Measurements from ENCODE around the gene PDCD1.
"Not testable (repeated sequence)": the region's sequence is repeated elsewhere in the genome, so short reads cannot be mapped to it uniquely, and the experiment has no call there.

Gene PDCD1

DNA sequence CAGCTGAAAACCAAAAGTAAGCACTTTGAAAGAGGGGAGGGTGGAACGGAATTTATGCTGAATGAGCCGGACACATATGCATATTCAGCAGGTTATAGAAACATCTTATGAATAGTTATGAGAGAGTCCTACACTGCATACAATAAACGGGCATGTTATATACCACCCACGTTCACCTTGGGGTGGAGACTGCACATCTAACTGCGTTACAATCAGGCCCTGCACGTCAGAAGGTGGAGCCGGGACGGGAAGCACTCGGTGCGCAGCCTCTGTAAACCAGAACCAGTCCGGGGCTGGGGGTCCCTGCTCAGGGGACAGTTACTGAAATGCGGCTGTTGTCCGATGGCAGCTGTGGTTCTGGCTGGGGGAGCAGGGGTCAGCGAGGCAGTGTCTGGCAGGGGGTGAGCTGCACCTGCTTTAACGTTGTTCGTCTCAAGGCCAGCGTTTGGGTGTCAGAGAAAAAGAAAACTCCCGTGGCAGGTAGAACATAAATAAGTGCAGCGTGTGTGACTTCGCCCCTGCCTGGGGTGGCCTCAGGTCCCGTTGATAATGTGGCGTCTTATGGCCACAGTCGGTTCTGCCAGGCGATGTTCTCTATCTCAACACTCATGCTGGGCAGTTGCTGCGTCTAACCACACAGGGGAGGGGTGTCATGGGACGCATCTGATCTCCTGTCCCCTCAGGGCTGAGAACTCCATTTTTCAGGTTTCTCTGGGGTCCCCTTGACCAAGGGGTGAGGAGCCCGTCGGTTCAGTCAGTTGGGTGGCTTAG lies 24.8 kb downstream of the PDCD1 start:
- DNase-seq: not testable (repeated sequence)

DNA sequence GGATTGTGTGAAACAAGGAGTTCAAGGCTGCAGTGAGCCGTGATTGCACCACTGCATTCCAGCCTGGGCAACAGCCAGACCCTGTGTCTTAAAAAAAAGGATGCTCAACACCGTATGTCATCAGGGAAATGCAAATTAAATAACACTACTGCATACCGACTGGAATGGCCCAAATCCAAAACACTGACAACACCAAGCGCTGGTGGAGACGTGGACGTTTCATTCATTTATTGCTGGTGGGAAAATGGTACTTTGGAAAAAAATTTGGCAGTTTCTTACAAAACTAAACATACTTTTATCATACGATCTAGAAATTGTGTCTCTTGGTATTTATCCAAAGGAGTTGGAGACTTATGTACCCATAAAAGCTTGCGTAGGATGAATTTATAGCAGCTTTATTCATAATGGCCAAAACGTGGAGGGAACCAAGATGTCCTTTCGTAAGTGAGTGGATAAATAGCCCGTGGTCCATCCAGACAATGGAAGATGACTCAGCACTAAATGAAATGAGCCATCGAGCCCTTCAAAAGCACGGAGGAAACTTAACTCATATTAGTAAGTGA lies 25.5 kb downstream of the PDCD1 start:
- DNase-seq: no peak

DNA sequence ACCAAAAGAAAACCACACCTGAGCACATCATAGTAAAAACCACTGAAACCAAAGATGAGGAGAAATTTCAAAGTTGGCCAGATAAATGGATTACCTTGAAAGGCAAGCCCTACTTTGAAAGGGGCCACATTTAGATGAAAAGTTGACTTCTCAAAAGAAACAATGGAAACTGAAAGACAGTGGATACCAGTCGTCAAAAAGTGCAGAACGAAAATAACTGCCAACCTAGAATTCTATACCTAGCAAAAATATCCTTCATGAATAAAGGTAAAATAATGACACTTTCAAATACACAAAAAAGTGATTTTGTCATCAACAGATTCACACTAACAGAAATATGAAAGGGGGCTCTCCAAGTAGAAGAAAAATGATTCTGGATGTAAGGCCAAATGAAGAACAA lies 31.3 kb downstream of the PDCD1 start:
- no peak for DNase-seq

DNA sequence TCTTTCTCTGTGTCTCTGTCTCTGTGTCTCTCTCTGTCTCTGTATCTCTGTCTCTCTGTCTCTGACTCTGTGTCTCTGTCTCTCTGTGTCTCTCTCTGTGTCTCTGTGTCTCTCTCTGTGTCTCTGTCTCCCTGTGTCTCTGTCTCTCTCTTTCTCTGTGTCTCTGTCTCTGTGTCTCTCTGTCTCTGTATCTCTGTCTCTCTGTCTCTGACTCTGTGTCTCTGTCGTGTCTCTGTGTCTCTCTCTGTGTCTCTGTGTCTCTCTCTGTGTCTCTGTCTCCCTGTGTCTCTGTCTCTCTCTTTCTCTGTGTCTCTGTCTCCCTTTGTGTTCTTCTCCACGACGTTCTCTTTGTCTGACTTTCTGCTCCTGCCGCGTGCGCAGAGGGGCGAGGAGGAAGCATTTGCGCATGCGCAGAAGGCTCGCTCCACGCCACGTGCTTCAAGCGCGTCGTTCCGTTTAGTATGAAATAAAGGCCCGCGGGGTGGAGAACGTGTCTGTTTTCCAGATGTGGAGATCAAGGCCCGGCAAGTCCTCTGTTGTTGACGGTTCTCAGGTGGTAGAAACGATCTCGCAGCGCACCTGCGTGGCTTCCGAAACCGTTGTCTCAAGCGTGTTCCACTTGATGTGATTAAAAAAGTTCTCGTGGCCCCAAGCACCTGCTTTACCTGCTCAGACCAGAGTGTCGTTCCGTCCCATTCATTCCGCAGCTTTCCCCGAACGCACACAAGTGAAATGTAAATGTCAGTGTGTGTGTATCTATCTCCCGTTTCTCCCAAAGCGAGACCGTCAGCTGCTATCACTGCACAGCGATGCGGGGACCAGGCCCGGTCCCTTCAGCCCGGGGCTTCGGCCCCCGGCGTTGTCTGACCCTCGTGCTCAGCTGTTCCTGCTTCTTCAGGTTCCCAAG lies 34.9 kb downstream of the PDCD1 start:
- DNase-seq: peak in 1 of 4 experiments; percentile 1

DNA sequence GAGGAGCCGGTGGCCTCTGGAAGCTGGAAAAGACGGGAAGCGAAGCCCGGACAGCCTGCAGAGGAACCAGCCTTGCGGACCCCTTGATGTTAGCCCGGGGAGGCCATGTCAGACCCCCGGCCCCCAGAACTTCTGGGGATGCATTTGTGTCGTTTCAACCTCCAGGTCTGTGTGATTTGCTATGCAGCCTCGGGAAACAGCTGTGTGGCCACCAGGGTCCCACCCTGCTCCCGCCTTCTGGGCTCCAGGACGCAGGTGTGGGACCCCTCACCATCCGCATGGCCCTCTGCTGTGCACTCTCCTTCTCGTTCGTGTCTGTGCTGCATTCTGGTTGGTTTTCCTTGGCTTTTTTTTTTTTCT lies 36.5 kb downstream of the PDCD1 start:
- no peak for DNase-seq

DNA sequence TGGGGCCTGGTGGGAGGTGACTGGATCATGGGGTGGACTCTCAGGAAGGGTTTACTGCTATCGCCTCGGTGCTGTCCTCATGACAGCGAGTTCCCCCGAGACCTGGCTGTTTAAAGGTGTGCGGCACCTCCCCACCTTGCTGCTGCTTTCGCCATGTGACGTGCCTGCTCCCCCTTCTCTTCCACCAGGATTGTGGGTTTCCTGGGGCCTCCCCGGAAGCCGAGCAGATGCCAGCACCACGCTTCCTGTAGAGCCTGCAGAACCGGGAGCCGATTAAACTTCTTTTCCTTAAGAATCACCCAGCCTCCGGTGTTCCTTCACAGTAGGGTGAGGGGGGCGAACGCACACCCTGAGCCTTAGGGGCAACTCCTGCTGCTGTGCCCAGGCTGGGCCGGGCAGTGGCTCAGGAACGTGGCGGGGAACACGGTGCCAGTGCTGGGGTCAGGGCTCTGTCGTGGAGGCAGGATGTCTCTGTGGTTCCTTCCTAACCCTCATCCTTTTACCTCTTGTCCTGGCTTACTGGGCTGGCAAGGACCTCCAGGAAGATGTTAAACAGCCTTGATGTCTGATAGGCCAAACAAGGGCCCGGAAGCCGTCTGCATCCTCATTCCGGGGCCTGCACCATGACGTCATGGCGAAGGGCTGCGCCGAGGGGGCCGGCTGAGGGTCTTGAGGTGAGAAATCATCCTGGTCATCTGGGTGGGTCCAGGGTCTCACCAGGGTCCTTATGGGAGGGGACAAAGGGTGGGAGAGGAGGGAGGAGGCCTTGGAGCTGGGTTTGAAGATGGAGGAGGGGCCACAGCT lies 37.0 kb downstream of the PDCD1 start:
- no peak for DNase-seq

DNA sequence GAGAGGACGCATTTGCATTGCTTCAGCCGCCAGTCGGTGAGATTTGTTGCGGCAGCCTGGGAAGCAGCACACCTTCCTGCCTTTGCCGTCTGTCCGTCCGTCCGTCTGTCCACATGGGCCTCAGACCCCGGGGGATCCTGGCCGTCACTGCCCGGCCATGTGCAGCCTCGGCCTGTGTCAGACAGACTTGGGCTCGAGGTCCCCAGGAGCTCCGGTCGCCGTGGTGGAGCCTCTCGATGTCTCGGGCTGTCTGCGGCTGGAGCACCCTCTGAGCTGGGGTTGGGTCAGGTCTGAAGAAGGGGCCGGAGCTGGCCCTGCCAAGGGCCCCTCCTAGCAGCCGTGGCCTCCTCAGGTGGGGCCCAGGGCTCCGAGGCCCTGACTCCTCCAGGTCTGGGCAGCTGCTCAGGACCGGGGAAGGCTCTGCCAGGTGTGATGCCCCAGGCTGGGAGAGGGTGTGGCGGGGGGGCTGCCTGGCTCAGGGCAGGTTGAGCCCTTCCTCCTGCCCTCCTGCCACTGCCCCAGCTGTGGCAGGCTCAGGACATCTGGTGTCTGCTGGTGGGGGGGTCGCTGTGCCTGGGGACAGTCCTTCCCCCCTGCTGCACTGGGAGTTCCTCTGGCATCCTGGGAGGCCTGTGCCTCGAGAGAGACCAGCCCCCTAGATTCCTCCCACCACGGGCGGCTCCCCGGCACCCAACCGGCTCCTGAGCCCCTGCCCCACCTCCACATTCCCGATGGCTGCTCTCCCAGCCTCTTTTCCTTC lies 37.9 kb downstream of the PDCD1 start:
- no peak for DNase-seq

DNA sequence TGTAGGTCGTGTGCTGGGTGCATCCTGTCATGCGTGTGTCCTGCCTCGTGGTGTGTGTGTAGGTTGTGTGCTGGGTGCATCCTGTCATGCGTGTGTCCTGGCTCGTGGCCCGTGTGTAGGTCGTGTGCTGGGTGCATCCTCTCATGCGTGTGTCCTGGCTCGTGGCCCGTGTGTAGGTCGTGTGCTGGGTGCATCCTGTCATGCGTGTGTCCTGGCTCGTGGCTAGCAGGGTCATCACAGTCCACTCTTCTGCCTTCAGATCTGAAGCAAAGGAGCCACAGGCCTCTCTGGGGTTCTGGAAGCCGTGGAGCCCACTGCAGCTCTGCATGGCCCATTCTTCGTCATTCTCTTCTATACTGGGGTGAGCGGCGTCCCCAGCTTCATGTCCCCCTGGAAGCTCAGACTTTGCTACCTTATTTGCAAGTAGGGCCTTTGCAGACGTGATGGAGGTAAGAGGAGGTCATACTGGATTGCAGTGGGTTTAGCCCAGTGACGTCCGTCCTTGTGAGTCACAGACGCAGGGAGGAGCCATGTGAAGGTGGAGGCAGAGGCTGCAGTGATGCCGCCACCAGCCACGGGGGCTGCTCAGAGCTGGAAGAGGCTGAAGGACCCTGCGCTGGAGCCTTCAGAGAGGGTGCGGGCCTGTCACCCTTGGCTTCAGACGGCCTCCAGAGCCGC lies 38.6 kb downstream of the PDCD1 start:
- not testable (repeated sequence) for DNase-seq

DNA sequence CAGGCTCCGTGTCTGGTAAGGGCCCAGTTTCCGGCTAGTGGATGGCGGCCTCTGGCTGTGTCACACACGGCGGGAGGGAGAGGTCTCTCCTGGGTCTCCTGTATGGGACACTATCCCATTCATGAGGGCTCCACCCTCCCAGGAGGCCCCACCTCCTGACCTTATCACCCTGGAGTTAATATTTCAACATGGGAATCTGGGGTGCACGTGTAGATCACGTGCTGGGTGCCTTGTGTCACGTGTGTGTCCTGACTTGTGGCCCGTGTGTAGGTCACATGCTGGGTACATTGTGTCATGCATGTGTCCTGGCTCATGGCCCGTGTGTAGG lies 39.8 kb downstream of the PDCD1 start:
- DNase-seq: peak in 2 of 4 experiments; percentile 20 to 44

DNA sequence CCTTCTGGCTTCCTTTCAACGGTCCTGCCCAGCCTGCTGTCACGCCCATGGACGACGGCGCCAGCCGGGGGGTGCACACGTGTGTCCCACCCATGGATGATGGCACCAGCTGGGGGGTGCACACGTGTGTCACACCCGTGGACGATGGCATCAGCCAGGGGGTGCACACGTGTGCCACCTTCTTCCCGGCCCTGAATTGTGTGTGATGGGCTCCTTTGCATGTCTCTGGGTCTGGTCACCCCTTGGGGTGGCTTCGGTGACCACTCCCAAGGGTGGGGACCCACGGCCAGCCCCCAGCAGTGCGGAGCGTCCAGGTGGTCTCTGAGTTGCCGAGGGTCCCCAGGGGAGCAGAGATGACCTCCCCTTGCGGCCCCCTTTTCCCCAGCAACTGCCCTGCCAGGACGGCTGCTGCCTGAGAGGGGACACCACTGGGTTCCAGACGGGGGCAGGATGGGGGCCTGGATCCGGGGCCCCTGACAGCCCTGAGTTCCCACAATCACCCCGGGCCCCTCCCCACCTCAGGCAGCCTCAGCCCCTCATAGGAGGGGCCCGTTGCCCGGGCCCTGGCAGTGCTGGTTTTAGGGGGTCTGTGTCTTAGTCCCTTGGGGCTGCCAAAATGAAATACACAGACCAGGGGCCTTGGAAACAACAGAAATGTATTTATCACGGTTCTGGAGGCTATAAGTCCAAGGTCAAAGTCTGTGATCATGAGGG lies 40.3 kb downstream of the PDCD1 start:
- peak in 1 of 4 experiments; percentile 27 for DNase-seq

DNA sequence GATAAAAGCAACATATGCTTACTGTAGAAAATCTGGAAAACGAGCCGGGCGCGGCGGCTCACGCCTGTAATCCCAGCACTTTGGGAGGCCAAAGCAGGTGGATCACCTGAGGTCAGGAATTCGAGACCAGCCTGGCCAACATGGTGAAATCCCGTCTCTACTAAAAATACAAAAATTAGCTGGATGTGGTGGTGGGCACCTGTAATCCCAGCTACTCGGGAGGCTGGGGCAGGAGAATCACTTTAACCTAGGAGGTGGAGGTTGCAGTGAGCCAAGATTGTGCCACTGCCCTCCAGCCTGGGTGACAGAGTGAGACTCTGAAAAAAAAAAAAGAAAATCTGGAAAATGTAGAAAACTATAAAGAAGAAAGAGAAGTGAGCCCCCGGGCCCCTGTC lies 40.9 kb downstream of the PDCD1 start:
- DNase-seq: not testable (repeated sequence)

DNA sequence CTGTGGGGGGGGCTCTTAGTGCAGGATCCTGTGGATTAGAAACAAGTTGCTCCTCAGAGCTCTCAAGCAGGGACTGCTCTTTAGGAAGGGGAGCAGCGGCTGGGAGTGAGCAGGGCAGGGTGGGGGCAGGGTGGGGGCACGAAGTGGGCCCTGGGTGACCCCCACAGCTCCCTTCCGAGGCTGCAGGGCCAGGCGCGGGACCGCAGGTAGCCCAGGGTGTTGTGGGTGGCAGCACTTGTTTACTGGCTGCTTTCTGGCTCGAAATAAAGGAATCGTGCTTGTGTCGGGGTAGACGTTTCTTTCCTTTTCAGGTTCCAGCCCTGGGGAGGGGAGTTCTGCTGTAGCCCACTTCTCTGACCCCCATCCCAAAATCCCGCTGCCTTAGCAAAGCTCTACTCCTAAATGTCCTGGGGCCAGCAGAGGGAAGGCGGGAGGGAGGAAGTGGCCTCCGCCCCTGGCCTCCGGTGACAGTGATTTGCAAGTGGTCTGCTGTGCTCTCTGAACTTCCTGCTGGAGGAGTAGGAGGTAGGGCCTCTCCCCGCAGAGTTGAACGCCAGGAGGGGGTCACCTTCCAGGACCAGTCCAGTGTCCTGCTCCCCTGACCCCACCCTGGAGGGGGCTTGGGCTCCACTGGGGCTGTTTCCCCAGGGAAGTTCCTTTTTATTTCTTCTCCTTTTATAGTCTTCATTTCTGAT lies 41.4 kb downstream of the PDCD1 start:
- DNase-seq: peak; percentile 34 to 58 (median 55)

DNA sequence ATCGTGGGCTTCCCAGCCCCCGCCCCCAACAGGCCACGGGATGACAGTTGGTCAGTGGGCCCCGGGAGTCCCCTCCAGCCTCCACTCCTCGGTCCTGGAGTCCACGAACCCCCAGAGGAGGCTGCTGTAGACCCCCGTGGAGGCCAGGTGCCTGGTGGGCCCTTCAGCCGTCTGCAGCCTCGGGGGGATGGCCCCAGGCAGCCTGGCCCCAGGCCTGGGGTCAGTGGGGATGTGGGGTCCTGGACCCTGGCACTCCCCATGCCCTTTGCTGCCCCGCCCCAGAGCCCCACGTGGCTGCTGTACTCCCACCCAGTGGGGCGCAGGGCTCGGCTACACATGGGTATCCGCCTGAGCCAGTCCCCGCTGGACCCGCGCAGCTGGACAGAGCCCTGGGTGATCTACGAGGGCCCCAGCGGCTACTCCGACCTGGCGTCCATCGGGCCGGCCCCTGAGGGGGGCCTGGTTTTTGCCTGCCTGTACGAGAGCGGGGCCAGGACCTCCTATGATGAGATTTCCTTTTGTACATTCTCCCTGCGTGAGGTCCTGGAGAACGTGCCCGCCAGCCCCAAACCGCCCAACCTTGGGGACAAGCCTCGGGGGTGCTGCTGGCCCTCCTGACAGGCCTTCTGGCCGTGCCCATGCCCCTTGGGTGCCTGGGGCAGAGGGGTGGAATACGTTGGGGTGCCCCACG lies 42.1 kb downstream of the PDCD1 start:
- DNase-seq: no peak

DNA sequence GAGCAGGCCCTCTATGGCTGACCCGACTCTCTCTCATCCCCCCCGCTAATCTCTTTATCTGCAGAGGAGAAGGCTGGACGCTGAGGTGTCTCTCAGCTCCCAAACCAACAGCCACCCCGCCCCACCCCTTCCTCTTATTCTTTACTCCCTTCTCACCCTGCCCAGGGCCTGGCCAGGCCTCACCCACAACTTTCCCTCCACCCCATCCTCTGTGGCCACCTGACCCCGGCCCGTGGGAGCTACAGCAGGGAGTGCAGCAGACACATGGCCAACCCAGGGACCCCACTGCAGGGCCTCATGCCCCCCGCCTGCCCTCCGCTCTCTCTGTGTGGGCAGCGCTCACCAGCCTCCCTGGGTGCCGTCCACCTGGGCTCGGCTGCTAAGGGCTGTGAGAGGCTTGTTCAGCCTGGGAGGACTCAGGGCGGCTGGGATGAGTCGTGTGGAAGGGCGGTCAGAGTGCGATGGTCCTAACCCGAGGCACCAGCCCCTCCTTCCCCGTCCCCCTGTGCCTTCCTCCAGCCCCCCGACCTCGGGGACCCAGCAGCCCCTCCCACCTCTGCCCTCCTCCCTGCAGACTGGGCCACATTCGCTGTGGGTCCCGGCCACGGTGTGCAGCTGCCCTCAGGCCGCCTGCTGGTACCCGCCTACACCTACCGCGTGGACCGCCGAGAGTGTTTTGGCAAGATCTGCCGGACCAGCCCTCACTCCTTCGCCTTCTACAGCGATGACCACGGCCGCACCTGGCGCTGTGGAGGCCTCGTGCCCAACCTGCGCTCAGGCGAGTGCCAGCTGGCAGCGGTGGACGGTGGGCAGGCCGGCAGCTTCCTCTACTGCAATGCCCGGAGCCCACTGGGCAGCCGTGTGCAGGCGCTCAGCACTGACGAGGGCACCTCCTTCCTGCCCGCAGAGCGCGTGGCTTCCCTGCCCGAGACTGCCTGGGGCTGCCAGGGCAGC lies 42.9 kb downstream of the PDCD1 start:
- no peak for DNase-seq

DNA sequence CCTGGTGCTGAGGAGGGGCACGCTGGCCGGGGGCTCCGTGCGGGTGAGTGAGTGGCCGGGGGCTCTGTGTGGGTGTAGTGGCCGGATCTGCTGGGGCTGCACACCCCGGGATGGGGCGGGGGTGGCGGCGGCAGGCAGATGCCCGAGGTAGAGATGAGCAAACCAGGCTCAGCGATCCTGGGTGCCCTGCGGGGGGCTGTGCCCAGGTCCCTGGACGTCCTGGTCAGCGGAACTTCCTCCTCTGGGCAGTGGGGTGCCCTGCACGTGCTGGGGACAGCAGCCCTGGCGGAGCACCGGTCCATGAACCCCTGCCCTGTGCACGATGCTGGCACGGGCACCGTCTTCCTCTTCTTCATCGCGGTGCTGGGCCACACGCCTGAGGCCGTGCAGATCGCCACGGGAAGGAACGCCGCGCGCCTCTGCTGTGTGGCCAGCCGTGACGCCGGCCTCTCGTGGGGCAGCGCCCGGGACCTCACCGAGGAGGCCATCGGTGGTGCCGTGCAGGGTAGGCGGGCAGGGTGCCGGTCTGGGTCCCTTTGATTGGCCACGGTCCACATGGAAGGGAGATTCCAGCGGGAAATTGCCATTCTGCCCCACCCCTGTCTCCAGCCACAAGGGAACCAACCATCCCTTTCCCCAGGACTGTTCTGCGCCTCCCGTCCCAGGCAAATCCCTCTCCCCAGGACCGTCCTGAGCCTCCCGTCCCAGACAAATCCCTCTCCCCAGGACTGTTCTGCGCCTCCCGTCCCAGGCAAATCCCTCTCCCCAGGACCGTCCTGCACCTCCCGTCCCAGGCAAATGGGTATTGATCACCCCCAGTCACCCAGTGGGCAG lies 43.8 kb downstream of the PDCD1 start:
- DNase-seq: no peak

DNA sequence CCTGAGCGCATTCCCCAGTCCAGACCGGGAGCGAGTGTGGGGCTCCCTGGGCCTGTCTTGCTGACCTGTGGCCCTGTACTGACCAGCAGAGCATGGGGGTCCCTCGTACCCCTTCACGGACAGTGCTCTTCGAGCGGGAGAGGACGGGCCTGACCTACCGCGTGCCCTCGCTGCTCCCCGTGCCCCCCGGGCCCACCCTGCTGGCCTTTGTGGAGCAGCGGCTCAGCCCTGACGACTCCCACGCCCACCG lies 44.4 kb downstream of the PDCD1 start:
- no peak for DNase-seq

DNA sequence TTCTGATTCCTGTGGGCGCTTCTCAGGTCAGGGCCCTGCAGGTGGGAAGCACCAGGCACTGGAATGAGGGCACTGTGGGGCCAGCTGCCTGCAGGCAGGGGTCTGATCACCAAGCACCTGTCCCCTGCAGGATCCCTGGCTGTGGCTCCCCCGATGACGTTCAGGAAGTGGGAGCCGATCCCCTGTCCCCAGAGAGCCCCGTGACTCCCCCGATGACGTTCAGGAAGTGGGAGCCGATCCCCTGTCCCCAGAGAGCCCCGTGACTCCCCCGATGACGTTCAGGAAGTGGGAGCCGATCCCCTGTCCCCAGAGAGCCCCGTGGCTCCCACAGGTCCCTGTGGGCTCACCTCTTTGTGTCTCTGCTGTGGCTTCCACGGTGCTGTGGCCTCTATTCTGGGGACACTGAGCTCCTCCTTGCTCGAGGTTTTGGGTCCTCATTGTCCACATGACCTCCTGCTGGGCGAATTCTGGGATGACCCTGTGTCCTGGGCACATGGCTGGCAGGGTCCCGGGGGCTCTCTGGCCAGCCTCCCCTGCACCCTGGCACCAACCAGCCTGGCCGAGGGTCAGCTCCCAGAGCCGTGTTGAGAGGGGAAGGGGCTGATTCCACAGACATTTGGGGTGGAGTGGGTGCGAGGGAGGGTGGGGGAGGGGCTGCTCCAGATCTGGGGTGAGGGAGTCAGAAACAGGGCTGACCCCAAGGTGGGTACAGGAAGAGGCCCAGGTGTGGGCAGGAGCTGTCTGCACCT lies 44.9 kb downstream of the PDCD1 start:
- DNase-seq: peak; percentile 36 to 84 (median 74)

All from suppressor macrophage (primary cell).